Body of pancreas (tissue), 4 donors: Measurements from ENCODE around the gene SNX25. TPM values are rescaled to one million over a fixed set of nuclear protein-coding genes. Genes with fewer than 3 reads are reported as not detected.

Source experiments
- ATAC-seq: fragments of 150-250 bp; one replicate; pipeline ENCODE4 v1.9.1; 2016
- DNase-seq, 4 donors: peaks; one replicate each; pipeline ENCODE4 v3.0.0-alpha.2; 2019
- H3K27ac ChIP-seq, 4 donors: fragments of 200-600 bp; sonication (generic); 1 replicate in 3 of 4; 2 replicates in 1 of 4; pipeline versions ENCODE4 v1.5.1 to v1.6.1; 2016 to 2019; ENCODE audit warnings: mild to moderate bottlenecking in 1 of 4, mixed read lengths in 1 of 4, moderate library complexity in 1 of 4
- H3K27me3 ChIP-seq, 2 donors: fragments of 200-600 bp; sonication (generic); one replicate each; pipeline ENCODE4 v1.6.0; 2016; ENCODE audit warnings: mild to moderate bottlenecking in 1 of 2
- H3K36me3 ChIP-seq, 2 donors: fragments of 200-600 bp; sonication (generic); replicated peaks in 1 of 2; 2 replicates each; pipeline ENCODE4 v1.5.1; 2016; ENCODE audit warnings: low read depth in 2 of 2; ENCODE audit not compliant: insufficient read depth in 1 of 2
- H3K4me1 ChIP-seq: fragments of 200-600 bp; sonication (generic); one replicate; pipeline ENCODE4 v1.6.0; 2016
- H3K4me3 ChIP-seq, 2 donors: fragments of 200-600 bp; sonication (generic); 1 replicate in 1 of 2; 2 replicates in 1 of 2; pipeline ENCODE4 v1.5.1; 2016 to 2019
- H3K9me3 ChIP-seq, 3 donors: fragments of 200-600 bp; sonication (generic); 1 replicate in 2 of 3; 2 replicates in 1 of 3; pipeline ENCODE4 v1.5.1; 2016
- CTCF ChIP-seq, 7 experiments: fragments of 450-650 bp in 4 of 7; fragments of 200-600 bp in 3 of 7; sonication (generic) in 3 of 7; IDR thresholded peaks; one replicate each; pipeline ENCODE4 v1.5.1; 2016 to 2019; ENCODE audit warnings: antibody characterized with exemption in 7 of 7
- POLR2A ChIP-seq, 3 donors: fragments of 450-650 bp; IDR thresholded peaks; one replicate each; pipeline ENCODE4 v1.6.1; 2016; ENCODE audit warnings: antibody characterized with exemption in 3 of 3, mild to moderate bottlenecking in 2 of 3
- WGBS, 2 donors: methylation state at CpG; one replicate each; pipeline ENCODE4 v1.1.5; 2017; 5-methylcytosine and 5-hydroxymethylcytosine counted together
- intact Hi-C: fragments of 100-400 bp; cut with DNase I; formaldehyde crosslinking; loops from one replicate; pipeline ENCODE4 v1.15.1; 2023
- total RNA-seq, 2 donors: library from RNA; depleted of rRNA; stranded (reverse); fragments of >200 nt; gene quantifications; one replicate each; pipeline ENCODE4 v1.1.0, GENCODE V29; 2016

Gene SNX25
- total RNA-seq, 2 donors from 2014 or later = 16.6 to 25.7 TPM

- intact Hi-C loops = no loop called here
- peaks cover 41% of the 10 kb centered on the region for H3K4me1 ChIP-seq
- H3K4me3 ChIP-seq = peak overlapping the region; percentile 26 to 42
- peaks cover 0 to 3% of the 10 kb centered on the region in 2 donors for H3K36me3 ChIP-seq
- H3K27me3 ChIP-seq = no peaks in the 10 kb centered on the region
- peak overlapping the region; percentile 98 to 100 (median 100) for H3K27ac ChIP-seq
- ATAC-seq = peak; percentile 87
- 0% methylated on average over 4 to 98 of the region's 98 CpGs for WGBS, 2 donors
- no peaks in the 10 kb centered on the region for H3K9me3 ChIP-seq
- TF ChIP-seq CTCF (IDR thresholded peaks at IDR 0.05) (peak in 2 of 7 experiments; percentile 20), POLR2A (IDR thresholded peaks at IDR 0.05) (peak; percentile 84 to 88 (median 85))
- peak; percentile 98 to 99 (median 98) for DNase-seq
Observed at GRCh38 chr4:185395956-185396723, 186.7 kb downstream of the SNX25 start.

GRCh38 chr4:185396724-185397385 is 187.5 kb downstream of the SNX25 start, which contains the start of gene ANKRD37:
Gene ANKRD37, plus strand, starts transcription at chr4:185396841. Its CDS starts 83 bp downstream, at chr4:185396924.
- intact Hi-C loops = no loop called here
- 3 to 19% methylated on average over 12 to 38 of the region's 38 CpGs for WGBS, 2 donors
- DNase-seq (peak; percentile 87 to 95 (median 90)), ATAC-seq (peak; percentile 63)
- peaks cover 0 to 3% of the 10 kb centered on the region in 2 donors for H3K36me3 ChIP-seq
- peak within 1 kb of the TSS; percentile 98 to 100 (median 100) for H3K27ac ChIP-seq
- TF ChIP-seq CTCF (IDR thresholded peaks at IDR 0.05) = peak in 3 of 7 experiments; percentile 8 to 39 (median 25)
- TF ChIP-seq POLR2A (IDR thresholded peaks at IDR 0.05) = peak; percentile 81 to 99 (median 98)
- H3K27me3 ChIP-seq = no peaks in the 10 kb centered on the region
- H3K4me1 ChIP-seq = peaks cover 45% of the 10 kb centered on the region
- no peaks in the 10 kb centered on the region for H3K9me3 ChIP-seq
- peak within 1 kb of the TSS; percentile 26 to 42 for H3K4me3 ChIP-seq

- 18 to 21% methylated on average over 2 of the region's 2 CpGs for WGBS, 2 donors
- TF ChIP-seq CTCF (IDR thresholded peaks at IDR 0.05) = no peak
- TF ChIP-seq POLR2A (IDR thresholded peaks at IDR 0.05) = no peak
- Histone ChIP-seq H3K27ac (peak overlapping the region in 3 of 4 donors; percentile 99 to 100 (median 100)), H3K9me3 (no peaks in the 10 kb centered on the region), H3K27me3 (no peaks in the 10 kb centered on the region), H3K36me3 (peaks cover 0 to 3% of the 10 kb centered on the region in 2 donors), H3K4me3 (no peak overlapping the region), H3K4me1 (peaks cover 40% of the 10 kb centered on the region)
- ATAC-seq (no peak), DNase-seq (no peak)
- intact Hi-C loops = no loop called here
Observed at GRCh38 chr4:185398618-185399017, 189.2 kb downstream of the SNX25 start.

GRCh38 chr4:185399466-185399865 is 190.1 kb downstream of the SNX25 start:
- H3K27me3 ChIP-seq = no peaks in the 10 kb centered on the region
- WGBS, 2 donors = 34 to 36% methylated on average over 8 of the region's 8 CpGs
- H3K4me1 ChIP-seq = peaks cover 33% of the 10 kb centered on the region
- ATAC-seq (no peak), DNase-seq (peak in 1 of 4 donors; percentile 23)
- H3K4me3 ChIP-seq = no peak overlapping the region
- TF ChIP-seq CTCF (IDR thresholded peaks at IDR 0.05) = no peak
- no peak for TF ChIP-seq POLR2A (IDR thresholded peaks at IDR 0.05)
- H3K36me3 ChIP-seq = peaks cover 0 to 3% of the 10 kb centered on the region in 2 donors
- no peaks in the 10 kb centered on the region for H3K9me3 ChIP-seq
- intact Hi-C loops = no loop called here
- H3K27ac ChIP-seq = peak overlapping the region; percentile 34 to 100 (median 100)
